Measurements from ENCODE around the gene SCNM1.
A peak's percentile ranks its signal among the peaks of the same experiment; 100 is the strongest.

The SCNM1 gene

GRCh38 chr1:151165738-151166504 lies at the start of gene SCNM1, which contains the start of gene LYSMD1:
Gene SCNM1, plus strand, starts transcription at chr1:151166144. Its CDS starts 9 bp downstream, at chr1:151166153.
Gene LYSMD1, minus strand, starts transcription at chr1:151165902. Its CDS starts 644 bp downstream, at chr1:151165258.
- peak; percentile 98 for DNase-seq

DNA sequence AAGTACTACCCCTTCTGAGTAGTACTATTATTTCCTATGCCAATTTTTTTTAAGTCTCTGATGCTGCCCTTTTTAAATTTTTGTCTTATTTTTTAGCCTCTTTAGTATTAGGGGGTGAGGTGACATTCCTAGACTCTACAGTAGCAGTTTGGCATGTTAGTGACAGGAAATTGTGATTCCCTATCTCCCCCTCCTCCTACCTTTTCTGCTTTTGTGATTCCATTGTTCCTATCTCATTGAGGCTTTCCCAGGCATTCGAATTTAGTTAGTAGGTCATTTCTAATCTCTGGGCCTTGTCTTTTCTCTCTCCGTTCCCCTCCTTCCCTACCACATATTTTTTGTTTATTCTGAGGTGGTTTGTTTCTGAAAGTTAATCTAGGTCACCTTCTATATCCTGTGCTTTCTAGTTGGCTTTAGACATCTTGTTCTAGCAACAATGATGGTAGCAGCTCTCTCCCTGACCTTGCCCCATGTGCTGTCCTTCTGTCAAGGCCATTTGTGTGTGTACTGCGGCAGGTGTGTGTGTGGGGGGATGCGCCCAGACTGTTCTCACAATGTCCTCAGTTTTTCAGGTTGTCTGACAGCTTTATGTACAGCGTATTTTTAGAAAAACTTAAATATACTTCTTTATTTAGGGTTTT lies 41.1 kb upstream of the SCNM1 start:
- no peak for DNase-seq

DNA sequence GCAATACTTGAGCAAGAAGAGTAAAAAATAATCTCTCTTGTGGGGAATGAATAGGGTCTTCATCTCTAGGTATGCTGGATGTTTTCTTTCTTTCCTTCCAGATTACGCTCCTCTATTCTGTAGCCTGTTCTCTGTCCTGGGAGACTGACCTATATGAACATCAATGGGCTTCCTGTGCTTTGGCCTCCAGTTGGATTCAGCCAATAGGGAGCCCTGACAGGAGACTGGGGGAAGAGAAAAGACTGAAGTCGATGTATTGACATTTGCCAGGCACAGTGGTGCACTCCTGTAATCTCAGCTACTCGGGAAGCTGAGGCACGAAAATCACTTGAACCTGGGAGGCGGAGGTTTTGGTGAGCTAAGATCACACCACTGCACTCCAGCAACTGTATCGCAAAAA lies 37.1 kb upstream of the SCNM1 start:
- DNase-seq, result no peak

DNA sequence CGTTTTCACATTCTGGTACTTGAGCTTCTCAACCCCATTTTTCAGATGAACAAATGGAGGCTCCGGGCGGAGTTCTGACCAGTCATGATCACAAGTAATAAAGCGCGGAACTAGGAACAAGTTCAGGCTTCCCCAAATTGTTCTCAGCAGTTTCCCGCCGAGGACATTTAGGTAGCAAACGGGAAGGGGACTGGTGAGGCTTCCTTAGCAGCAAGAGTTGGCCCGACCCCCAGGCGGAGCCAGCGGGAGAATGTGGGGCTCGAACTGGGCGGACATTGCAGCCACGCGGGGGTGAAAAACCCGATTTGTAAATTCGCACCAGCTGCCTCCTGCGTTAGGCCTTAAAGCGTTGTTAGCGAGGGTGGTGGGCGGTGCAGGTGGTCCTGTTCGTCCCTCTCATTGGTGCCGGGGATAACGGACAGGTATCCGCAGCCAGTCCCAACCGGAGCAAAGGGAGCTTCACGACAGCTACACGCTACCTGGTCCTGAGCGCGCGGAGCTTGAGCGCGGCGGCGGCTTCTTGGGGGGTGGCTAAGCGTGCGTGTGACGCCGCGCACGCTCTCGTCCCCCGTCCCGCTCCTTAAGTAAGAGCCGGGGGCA lies 34.9 kb upstream of the SCNM1 start:
- DNase-seq, result peak; percentile 87

DNA sequence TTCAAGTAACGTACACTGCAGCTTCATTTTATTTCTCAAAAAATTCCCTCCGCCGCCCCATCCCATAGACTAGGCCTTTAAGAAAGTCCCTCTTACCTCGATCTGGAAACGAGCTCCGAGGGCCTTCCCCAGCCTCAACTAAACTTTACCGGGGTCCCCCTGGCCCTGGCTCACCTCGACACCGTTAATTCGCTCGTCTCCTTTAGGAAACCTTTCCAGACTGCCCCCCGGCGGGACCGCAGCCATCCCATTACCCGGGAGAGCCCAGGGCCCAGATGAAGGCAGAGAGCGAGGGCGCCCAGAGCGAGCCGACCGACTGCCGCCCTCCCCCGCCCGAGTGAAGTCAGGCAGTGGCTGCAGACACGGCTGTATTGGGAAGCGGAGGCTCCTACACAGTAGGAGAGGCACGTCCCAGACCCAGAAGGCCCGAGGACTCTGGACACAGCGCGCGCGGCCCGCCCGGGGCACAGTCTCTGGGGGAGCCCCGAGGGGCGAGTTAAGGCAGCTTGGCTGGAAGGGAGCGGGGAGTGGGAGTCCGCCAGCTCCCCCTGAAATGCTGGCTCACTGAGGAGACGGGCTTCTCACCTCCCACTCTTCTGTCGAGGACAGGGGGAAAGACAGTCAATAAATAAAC lies 34.1 kb upstream of the SCNM1 start:
- no peak for DNase-seq

- DNase-seq, result no peak
Observed at GRCh38 chr1:151132335-151133017, 33.5 kb upstream of the SCNM1 start.

DNA sequence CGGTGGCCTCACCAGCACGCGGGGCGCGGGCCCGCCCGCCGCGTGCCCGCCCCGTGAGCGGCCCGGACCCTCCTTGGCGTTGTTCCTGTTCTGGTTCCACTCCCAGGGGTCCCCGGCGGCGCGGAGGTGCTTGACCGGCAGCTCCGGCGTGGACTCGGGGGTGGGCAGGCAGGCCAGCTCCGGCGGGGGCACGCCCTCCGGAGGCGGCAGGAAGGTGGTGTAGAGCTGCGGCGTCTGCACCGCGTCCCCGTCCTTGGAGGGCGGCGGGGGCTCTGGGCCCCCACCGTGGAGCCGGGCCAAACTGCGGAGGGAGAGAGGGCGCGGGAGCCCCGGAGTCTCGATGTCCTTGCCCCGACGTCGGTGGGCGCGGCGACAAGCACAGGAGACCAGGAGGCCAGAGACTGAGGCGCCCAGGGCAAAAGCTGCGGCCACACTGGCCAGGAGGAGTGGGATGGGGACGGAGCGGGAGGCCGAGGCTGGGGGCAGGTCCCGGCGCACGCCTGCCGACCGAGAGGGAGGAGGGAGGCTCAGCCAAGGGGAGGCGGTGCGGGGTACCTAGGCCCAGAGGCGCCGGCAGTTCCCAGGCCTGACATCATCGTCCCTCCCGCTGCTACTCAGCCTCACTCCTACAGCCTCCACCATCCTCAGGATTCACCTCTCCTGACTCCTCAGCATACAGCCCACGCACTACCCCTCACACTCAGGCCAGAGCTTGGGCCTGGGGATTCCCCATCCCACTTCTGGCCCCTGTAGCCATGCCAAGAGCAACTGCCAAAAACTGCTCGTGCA lies 32.7 kb upstream of the SCNM1 start:
- DNase-seq, result no peak

- no peak for DNase-seq
Observed at GRCh38 chr1:151134396-151134795, 31.5 kb upstream of the SCNM1 start.

DNA sequence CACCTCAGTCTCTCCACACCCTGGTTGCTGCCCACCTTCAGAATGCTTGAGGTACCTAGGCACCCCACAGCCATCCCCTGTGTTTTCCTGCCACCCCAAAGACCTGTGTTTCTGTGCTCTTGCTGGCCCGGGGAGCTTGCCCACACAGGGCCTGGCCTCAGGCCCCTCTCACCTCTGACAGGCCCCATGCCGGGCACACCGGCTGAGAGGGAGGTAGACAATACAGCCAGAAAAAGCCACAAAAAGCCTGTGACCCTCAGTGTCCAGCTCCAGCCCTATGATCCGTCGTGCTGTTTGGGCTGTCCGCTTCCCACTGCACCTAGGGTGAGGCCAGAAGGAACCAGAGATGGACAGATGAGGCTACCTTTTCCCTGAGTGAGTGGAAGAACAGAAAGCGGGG lies 31.0 kb upstream of the SCNM1 start:
- no peak for DNase-seq

DNA sequence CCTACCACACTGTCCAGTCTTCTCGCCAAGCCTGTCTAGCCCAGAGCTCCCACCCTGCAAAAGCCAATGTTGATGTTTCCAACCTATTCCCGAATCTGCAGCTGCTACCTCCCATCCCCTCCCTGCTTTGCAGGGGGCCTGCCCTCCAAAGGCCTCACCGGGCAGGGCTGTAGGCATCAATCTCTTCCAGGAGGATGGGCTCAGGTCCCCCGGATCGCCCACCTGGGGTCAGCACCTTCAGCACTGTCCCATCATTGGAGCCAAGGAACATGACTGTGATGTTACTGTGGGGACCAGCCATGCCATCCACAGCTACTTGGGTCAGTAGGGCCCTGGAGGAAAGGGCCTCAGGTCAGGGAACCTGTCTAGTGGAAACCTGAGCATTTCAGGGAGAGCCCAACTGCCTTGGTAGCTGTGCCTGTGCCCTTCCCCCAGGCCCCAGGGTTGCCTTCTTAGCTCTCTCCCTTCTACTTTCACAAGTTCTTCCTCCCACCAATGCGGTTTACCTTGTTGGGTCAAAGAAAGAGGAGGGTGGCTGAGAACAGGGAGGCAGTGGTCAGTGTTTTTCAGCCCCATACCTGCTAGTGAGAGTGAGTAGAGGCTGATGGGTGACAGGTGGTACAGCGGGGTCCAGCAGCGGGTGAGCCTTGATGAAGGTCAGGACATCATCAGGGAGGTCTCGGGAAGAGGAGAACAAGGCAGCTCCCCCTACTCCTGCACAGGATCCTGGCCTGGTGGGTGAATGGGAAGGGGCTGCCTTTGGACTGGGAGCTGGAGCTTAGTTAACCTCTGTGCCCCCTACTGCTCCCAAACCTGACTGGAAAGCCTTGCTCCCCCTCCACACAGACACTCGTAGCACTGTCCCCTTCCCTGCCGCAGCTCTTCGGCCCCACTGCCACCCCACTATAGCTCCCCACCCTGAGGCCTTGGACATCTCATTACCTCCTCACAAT lies 30.2 kb upstream of the SCNM1 start:
- no peak for DNase-seq

DNA sequence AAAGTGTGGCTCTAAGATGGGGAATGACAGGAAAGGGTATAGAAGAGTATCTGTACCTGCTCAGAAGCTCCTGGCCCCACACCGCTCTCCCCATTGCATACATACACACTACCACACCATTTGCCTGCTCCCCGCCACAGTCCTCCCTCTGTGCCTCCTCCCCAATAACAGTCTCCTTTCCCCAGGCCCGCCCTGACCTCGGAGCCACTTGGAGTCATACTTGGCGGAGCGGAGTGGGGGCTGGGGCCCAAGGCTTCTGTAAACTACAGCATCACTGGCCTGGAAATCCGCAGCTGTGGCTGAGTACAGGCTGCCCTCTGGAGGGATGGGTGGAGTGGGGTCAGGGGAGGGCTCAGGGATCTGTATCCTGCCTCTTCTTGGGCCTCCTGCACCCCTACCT lies 28.2 kb upstream of the SCNM1 start:
- no peak for DNase-seq

DNA sequence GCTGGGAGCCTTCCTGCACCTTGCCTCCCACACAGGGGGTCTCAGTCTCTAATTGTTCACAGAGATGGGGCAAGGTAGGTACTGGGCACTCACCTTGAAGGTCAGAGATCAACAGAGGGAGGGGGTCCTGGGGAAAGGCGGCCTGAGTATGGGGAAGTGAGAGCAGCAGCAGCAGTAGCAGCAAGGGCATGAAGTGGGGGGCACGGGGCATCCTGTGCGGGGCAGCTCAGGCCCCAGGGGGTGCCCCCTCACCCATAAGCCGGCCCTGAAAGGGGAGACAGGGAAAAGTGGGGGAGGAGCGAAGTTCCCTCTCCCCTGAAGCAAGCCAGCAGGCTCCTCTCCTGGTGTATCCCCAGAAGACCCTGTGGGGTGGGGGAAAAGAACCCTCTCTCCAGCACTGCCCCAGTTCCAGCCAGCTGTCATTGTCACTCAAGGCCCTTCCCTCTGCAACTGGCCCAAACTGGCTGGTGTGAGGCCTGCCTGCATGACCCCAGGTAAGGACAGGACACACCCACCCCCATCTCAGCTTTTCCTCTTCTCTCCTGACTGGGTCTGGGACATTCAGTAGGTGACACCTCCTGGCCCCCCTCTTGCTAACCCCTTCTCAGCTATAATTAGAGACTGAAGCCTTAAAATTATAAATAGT lies 23.4 kb upstream of the SCNM1 start:
- DNase-seq, result no peak

- no peak for DNase-seq
Observed at GRCh38 chr1:151143057-151143435, 22.9 kb upstream of the SCNM1 start.

GRCh38 chr1:151143986-151144385 lies 22.0 kb upstream of the SCNM1 start:
- DNase-seq, result no peak

- no peak for DNase-seq
Observed at GRCh38 chr1:151144474-151145303, 21.3 kb upstream of the SCNM1 start.

- no peak for DNase-seq
Observed at GRCh38 chr1:151145304-151146071, 20.5 kb upstream of the SCNM1 start.

GRCh38 chr1:151146072-151146411 lies 19.9 kb upstream of the SCNM1 start:
- DNase-seq, result no peak

DNA sequence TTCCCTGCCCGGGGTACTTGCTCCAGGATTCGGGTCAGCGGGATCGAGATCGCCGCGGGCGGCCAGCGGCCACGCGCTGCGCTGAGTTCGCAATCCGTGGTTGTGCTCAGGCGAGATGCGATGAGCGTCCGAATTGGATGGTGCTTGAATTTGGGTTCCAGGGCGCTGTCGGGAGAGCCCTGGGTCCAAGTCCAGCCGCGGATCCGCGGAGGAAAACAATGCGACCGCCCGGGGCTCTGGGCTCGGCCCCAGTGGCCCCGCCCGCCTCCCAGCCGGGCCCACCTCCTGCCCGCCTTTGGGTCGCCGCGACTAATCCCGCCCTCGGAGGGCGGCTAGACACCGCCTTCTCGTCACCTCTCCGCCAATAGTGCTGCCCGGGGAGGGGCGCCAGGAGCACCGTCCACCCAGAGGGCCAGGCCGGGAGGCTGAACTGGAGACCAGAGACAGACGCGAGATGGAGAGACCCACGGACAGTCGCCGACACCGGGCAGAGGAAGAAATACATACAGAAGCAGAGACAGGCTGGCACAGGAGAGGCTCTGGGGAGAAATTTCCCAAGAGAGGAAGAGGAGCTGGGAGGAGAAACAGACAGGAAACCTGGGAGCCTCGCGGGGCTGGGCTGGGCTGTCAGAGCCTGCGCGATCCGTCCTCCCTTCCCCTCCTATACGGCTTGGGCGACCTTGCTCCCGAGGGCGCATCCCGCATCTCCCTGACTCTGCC lies 19.4 kb upstream of the SCNM1 start, which contains the start of gene SEMA6C:
Gene SEMA6C (minus strand): TSS at position 220 of the 720 bp plus-strand sequence. CDS start 4,010 bp downstream, outside the sequence.
- peak; percentile 96 for DNase-seq

Measured in activated effector memory CD4-positive, alpha-beta T cell treated with anti-CD3 and anti-CD28 coated beads, Interleukin-2, amount 50 U/mL, for 16 hours (primary cell).